ENCODE measurements around the gene TATDN3. TPM values are rescaled to one million over a fixed set of nuclear protein-coding genes. Genes with fewer than 3 reads are reported as not detected.

TATDN3 gene
- polyA plus RNA-seq, 1 donor from 2014 or later: 72.0 TPM

DNA sequence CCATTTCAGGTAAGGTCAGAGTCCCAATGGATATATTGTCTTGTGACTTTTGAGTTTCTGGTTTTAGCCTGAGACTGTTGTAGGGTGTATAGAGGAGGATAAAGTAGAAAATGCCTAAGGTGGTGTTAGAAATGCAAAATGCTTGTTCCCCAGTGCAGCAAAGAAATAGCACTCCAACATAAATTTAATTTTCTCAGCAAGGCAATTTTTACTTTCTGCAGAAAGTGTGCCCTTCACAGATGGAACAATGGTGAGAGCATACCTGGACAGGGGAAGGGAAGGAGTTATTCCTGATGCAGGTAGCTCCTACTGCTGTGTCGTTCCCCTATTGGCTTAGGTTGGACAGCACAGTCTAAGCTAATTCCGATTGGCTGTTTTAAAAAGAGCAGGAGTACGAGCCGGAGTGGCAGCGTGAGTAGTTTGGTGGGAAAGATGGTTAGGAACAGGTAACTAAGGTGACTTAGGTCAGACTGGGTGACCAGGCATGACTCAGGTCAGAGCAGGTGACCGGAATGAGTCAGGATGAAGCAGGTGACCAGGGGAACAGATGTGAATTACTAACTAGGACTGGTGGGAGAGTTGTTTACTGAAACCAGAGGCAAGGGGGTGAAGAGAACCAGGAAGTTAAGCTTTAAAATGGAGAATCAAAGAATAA lies 34.2 kb downstream of the TATDN3 start:
- Histone ChIP-seq H3K4me2 (ENCODE audit: low read length) (no peak overlapping the region), H3K9me3 (ENCODE audit: low read length) (no peaks in the 10 kb centered on the region), H3F3A (ENCODE audit: insufficient read depth, low read length, poor library complexity, severe bottlenecking) (no peaks in the 10 kb centered on the region), H3K79me2 (replicated peaks; ENCODE audit: insufficient read depth, low read length) (no peaks in the 10 kb centered on the region), H3K27ac (ENCODE audit: low read length) (no peak overlapping the region), H3K9ac (ENCODE audit: low read length) (no peak overlapping the region), H3K27me3 (ENCODE audit: insufficient read depth, low read depth, low read length) (no peaks in the 10 kb centered on the region), H2AFZ (ENCODE audit: low read depth, low read length) (no peak overlapping the region), H3K36me3 (ENCODE audit: insufficient read depth, low read length) (no peaks in the 10 kb centered on the region), H3K4me3 (ENCODE audit: low read length) (no peak overlapping the region), H4K20me1 (ENCODE audit: insufficient read depth) (no peaks in the 10 kb centered on the region), H3K9me2 (ENCODE audit: insufficient read depth, low read length) (no peaks in the 10 kb centered on the region)
- no peak for TF ChIP-seq RAD21 (conservative IDR thresholded peaks at IDR 0.05)
- TF ChIP-seq POLR2AphosphoS5 (IDR thresholded peaks at IDR 0.05): no peak
- no peak for TF ChIP-seq TAF1 (IDR thresholded peaks at IDR 0.05; ENCODE audit: low read depth)
- no peak for TF ChIP-seq CTCF (IDR thresholded peaks at IDR 0.05; ENCODE audit: poor library complexity, severe bottlenecking)
- TF ChIP-seq MXI1 (conservative IDR thresholded peaks at IDR 0.05; ENCODE audit: poor library complexity, severe bottlenecking): no peak
- TF ChIP-seq EZH2 (IDR thresholded peaks at IDR 0.05; ENCODE audit: borderline replicate concordance, insufficient read depth, low read length, poor library complexity, severe bottlenecking): no peak
- no peak for TF ChIP-seq EP300 (conservative IDR thresholded peaks at IDR 0.05; ENCODE audit: poor library complexity, severe bottlenecking)

DNA sequence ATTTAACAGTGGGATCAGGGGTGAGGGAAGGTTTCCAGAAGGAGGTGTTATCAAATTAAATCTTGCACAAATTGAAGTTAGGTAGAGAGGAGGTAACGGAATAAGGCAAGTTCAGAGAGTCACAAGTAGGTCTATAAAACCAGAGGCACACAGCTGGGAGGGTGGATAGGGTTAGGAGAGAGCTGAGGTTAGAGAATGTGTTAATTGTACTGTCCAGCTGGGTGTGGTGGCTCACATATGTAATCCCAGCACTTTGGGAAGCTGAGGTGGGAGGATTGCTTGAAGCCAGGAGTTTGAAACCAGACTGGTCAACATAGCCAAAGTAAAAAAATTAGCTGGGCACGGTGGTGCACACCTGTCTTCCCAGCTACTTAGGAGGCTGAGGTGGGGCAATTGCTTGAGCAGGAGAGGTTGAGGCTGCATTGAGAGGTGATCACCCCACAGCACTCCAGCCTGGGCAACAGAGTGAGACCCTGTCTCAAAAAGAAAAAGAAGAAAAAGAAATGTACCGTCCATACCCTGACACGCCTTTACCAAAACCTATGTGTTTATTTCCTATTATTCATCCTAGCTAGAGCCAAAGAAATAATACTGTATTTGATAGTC lies 35.6 kb downstream of the TATDN3 start:
- Histone ChIP-seq H3K4me2 (ENCODE audit: low read length) (no peak overlapping the region), H3K4me3 (ENCODE audit: low read length) (no peak overlapping the region), H3K27ac (ENCODE audit: low read length) (no peak overlapping the region), H3K36me3 (ENCODE audit: insufficient read depth, low read length) (no peaks in the 10 kb centered on the region), H3K9me2 (ENCODE audit: insufficient read depth, low read length) (no peaks in the 10 kb centered on the region), H3K79me2 (replicated peaks; ENCODE audit: insufficient read depth, low read length) (no peaks in the 10 kb centered on the region), H3F3A (ENCODE audit: insufficient read depth, low read length, poor library complexity, severe bottlenecking) (no peaks in the 10 kb centered on the region), H2AFZ (ENCODE audit: low read depth, low read length) (no peak overlapping the region), H3K9me3 (ENCODE audit: low read length) (no peaks in the 10 kb centered on the region), H3K9ac (ENCODE audit: low read length) (no peak overlapping the region), H4K20me1 (ENCODE audit: insufficient read depth) (no peaks in the 10 kb centered on the region), H3K27me3 (ENCODE audit: insufficient read depth, low read depth, low read length) (no peaks in the 10 kb centered on the region)
- TF ChIP-seq REST (IDR thresholded peaks at IDR 0.05; ENCODE audit: borderline replicate concordance): no peak
- no peak for TF ChIP-seq RAD21 (conservative IDR thresholded peaks at IDR 0.05)
- no peak for TF ChIP-seq EZH2 (IDR thresholded peaks at IDR 0.05; ENCODE audit: borderline replicate concordance, insufficient read depth, low read length, poor library complexity, severe bottlenecking)
- no peak for TF ChIP-seq EP300 (conservative IDR thresholded peaks at IDR 0.05; ENCODE audit: poor library complexity, severe bottlenecking)
- TF ChIP-seq MXI1 (conservative IDR thresholded peaks at IDR 0.05; ENCODE audit: poor library complexity, severe bottlenecking): no peak
- TF ChIP-seq SMC3 (conservative IDR thresholded peaks at IDR 0.05; ENCODE audit: poor library complexity): no peak
- TF ChIP-seq CTCF (IDR thresholded peaks at IDR 0.05; ENCODE audit: poor library complexity, severe bottlenecking): no peak
- TF ChIP-seq POLR2AphosphoS5 (IDR thresholded peaks at IDR 0.05): no peak
- TF ChIP-seq TAF1 (IDR thresholded peaks at IDR 0.05; ENCODE audit: low read depth): no peak

All from neural cell (in vitro differentiated cells).